Tibial nerve (tissue), 4 donors: Measurements from ENCODE around the gene DBI. TPM values are rescaled to one million over a fixed set of nuclear protein-coding genes. Genes with fewer than 3 reads are reported as not detected.
"Not testable (repeated sequence)": the region's sequence is repeated elsewhere in the genome, so short reads cannot be mapped to it uniquely, and the experiment has no call there.

Experiments used
- DNase-seq, 2 donors: peaks; one replicate each; pipeline ENCODE4 v3.0.0-alpha.2; 2019; ENCODE audit warnings: low spot score in 2 of 2
- H3K27ac ChIP-seq, 4 donors: fragments of 200-600 bp; sonication (generic) in 3 of 4; one replicate each; pipeline ENCODE4 v1.5.1; 2017 to 2019; ENCODE audit warnings: mild to moderate bottlenecking in 1 of 4
- H3K27me3 ChIP-seq, 2 donors: fragments of 200-600 bp; sonication (generic) in 1 of 2; one replicate each; pipeline versions ENCODE4 v1.5.1 to v1.6.0; 2017 to 2019
- H3K36me3 ChIP-seq, 3 donors: fragments of 200-600 bp; sonication (generic); one replicate each; pipeline ENCODE4 v1.5.1; 2018 to 2019
- H3K4me1 ChIP-seq, 4 donors: fragments of 200-600 bp; sonication (generic) in 3 of 4; one replicate each; pipeline ENCODE4 v1.5.1; 2017 to 2019
- H3K4me3 ChIP-seq, 4 donors: fragments of 200-600 bp; sonication (generic) in 3 of 4; one replicate each; pipeline ENCODE4 v1.5.1; 2017 to 2019; ENCODE audit warnings: mild to moderate bottlenecking in 1 of 4, moderate library complexity in 1 of 4
- H3K9me3 ChIP-seq, 4 donors: fragments of 200-600 bp; sonication (generic) in 3 of 4; one replicate each; pipeline ENCODE4 v1.5.1; 2017 to 2019
- CTCF ChIP-seq, 5 experiments: fragments of 200-600 bp in 3 of 5; fragments of 450-650 bp in 2 of 5; sonication (generic) in 3 of 5; IDR thresholded peaks; one replicate each; pipeline ENCODE4 v1.5.1; 2016 to 2019; ENCODE audit warnings: antibody characterized with exemption in 5 of 5, mild to moderate bottlenecking in 3 of 5, moderate library complexity in 2 of 5
- EP300 ChIP-seq, 2 donors: sonication (generic); formaldehyde crosslinking; IDR thresholded peaks; one replicate each; pipeline ENCODE4 v1.6.1; 2017; ENCODE audit warnings: antibody characterized with exemption in 2 of 2, mild to moderate bottlenecking in 1 of 2
- POLR2A ChIP-seq, 2 donors: fragments of 450-650 bp; IDR thresholded peaks; one replicate each; pipeline ENCODE4 v1.6.1; 2017; ENCODE audit warnings: antibody characterized with exemption in 2 of 2, mild to moderate bottlenecking in 2 of 2, moderate library complexity in 2 of 2
- WGBS, 2 donors: methylation state at CpG; one replicate each; pipeline ENCODE4 v1.1.5; 2018; 5-methylcytosine and 5-hydroxymethylcytosine counted together
- total RNA-seq, 4 donors: library from RNA; depleted of rRNA; stranded (reverse); fragments of >200 nt; gene quantifications; one replicate each; pipeline ENCODE4 v1.1.0, GENCODE V29; 2016

DBI gene
- total RNA-seq, 4 donors from 2014 or later: 73.7 to 135 (median 105) TPM

GRCh38 chr2:119402106-119402505 lies 35.3 kb downstream of the DBI start:
- no peak overlapping the region for H3K27ac ChIP-seq
- no peaks in the 10 kb centered on the region for H3K36me3 ChIP-seq
- H3K9me3 ChIP-seq: peaks cover 0 to 8% (median 0%) of the 10 kb centered on the region in 4 donors
- peaks cover 0 to 4% (median 0%) of the 10 kb centered on the region in 4 donors for H3K4me1 ChIP-seq
- H3K27me3 ChIP-seq: no peaks in the 10 kb centered on the region
- DNase-seq: no peak
- H3K4me3 ChIP-seq: no peak overlapping the region
- TF ChIP-seq POLR2A (IDR thresholded peaks at IDR 0.05) (no peak), EP300 (IDR thresholded peaks at IDR 0.05) (no peak), CTCF (IDR thresholded peaks at IDR 0.05) (no peak)
- WGBS, 2 donors: 92 to 97% methylated on average over 5 of the region's 5 CpGs

GRCh38 chr2:119402645-119403560 lies 36.1 kb downstream of the DBI start:
- Histone ChIP-seq H3K36me3 (no peaks in the 10 kb centered on the region), H3K9me3 (peaks cover 0 to 8% (median 0%) of the 10 kb centered on the region in 4 donors), H3K4me1 (peaks cover 0 to 4% (median 0%) of the 10 kb centered on the region in 4 donors), H3K27me3 (no peaks in the 10 kb centered on the region), H3K27ac (no peak overlapping the region), H3K4me3 (no peak overlapping the region)
- 39 to 53% methylated on average over 10 of the region's 10 CpGs for WGBS, 2 donors
- DNase-seq: no peak
- TF ChIP-seq CTCF (IDR thresholded peaks at IDR 0.05) (no peak), EP300 (IDR thresholded peaks at IDR 0.05) (no peak), POLR2A (IDR thresholded peaks at IDR 0.05) (no peak)

GRCh38 chr2:119403618-119404017 lies 36.8 kb downstream of the DBI start:
- H3K4me1 ChIP-seq, H3K27ac ChIP-seq, H3K4me3 ChIP-seq, H3K27me3 ChIP-seq, H3K9me3 ChIP-seq, DNase-seq, H3K36me3 ChIP-seq: not testable (repeated sequence)
- 80 to 85% methylated on average over 12 of the region's 12 CpGs for WGBS, 2 donors

GRCh38 chr2:119405151-119405550 lies 38.4 kb downstream of the DBI start:
- no peaks in the 10 kb centered on the region for H3K36me3 ChIP-seq
- TF ChIP-seq POLR2A (IDR thresholded peaks at IDR 0.05): no peak
- no peak for TF ChIP-seq EP300 (IDR thresholded peaks at IDR 0.05)
- TF ChIP-seq CTCF (IDR thresholded peaks at IDR 0.05): no peak
- no peak overlapping the region for H3K27ac ChIP-seq
- H3K27me3 ChIP-seq: no peaks in the 10 kb centered on the region
- H3K4me1 ChIP-seq: peaks cover 0 to 4% (median 0%) of the 10 kb centered on the region in 4 donors
- WGBS, 2 donors: 93 to 97% methylated on average over 2 of the region's 2 CpGs
- H3K9me3 ChIP-seq: peaks cover 0 to 8% (median 0%) of the 10 kb centered on the region in 4 donors
- DNase-seq: no peak
- no peak overlapping the region for H3K4me3 ChIP-seq

- TF ChIP-seq CTCF (IDR thresholded peaks at IDR 0.05) (peak; percentile 67 to 86 (median 73)), EP300 (IDR thresholded peaks at IDR 0.05) (no peak)
- H3K9me3 ChIP-seq: peaks cover 0 to 8% (median 0%) of the 10 kb centered on the region in 4 donors
- H3K27me3 ChIP-seq: no peaks in the 10 kb centered on the region
- H3K36me3 ChIP-seq: no peaks in the 10 kb centered on the region
- peaks cover 0 to 4% (median 0%) of the 10 kb centered on the region in 4 donors for H3K4me1 ChIP-seq
- no peak overlapping the region for H3K4me3 ChIP-seq
- 70 to 72% methylated on average over 7 of the region's 7 CpGs for WGBS, 2 donors
- peak in 1 of 2 donors; percentile 78 for DNase-seq
- H3K27ac ChIP-seq: no peak overlapping the region
These were observed 40.8 kb downstream of the DBI start for GRCh38 chr2:119407430-119408220.
